VCaP (cell line): ENCODE measurements around the gene VAT1L.
"Not testable (repeated sequence)": the region's sequence is repeated elsewhere in the genome, so short reads cannot be mapped to it uniquely, and the experiment has no call there.

ENCODE experiments used
- H3K27ac ChIP-seq: fragments of 450-650 bp; 2 replicates; pipeline ENCODE4 v1.5.1; 2017
- TF ChIP-seq, protein P1 (sequence below): fragments of 450-650 bp; conservative IDR thresholded peaks from 2 replicates; pipeline ENCODE4 v1.5.1; 2017; ENCODE audit warnings: mild to moderate bottlenecking, moderate library complexity

Gene VAT1L

GRCh38 chr16:77944631-77945030 lies 156.3 kb downstream of the VAT1L start:
- no peak overlapping the region for H3K27ac ChIP-seq
- TF ChIP-seq, protein P1, sequence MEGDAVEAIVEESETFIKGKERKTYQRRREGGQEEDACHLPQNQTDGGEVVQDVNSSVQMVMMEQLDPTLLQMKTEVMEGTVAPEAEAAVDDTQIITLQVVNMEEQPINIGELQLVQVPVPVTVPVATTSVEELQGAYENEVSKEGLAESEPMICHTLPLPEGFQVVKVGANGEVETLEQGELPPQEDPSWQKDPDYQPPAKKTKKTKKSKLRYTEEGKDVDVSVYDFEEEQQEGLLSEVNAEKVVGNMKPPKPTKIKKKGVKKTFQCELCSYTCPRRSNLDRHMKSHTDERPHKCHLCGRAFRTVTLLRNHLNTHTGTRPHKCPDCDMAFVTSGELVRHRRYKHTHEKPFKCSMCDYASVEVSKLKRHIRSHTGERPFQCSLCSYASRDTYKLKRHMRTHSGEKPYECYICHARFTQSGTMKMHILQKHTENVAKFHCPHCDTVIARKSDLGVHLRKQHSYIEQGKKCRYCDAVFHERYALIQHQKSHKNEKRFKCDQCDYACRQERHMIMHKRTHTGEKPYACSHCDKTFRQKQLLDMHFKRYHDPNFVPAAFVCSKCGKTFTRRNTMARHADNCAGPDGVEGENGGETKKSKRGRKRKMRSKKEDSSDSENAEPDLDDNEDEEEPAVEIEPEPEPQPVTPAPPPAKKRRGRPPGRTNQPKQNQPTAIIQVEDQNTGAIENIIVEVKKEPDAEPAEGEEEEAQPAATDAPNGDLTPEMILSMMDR, result no peak

- no peak overlapping the region for H3K27ac ChIP-seq
- TF ChIP-seq, protein P1, result no peak
Measured at GRCh38 chr16:77945126-77945525, 156.8 kb downstream of the VAT1L start.

GRCh38 chr16:77946823-77947222 lies 158.5 kb downstream of the VAT1L start:
- H3K27ac ChIP-seq, result no peak overlapping the region
- TF ChIP-seq, protein P1, result no peak

DNA sequence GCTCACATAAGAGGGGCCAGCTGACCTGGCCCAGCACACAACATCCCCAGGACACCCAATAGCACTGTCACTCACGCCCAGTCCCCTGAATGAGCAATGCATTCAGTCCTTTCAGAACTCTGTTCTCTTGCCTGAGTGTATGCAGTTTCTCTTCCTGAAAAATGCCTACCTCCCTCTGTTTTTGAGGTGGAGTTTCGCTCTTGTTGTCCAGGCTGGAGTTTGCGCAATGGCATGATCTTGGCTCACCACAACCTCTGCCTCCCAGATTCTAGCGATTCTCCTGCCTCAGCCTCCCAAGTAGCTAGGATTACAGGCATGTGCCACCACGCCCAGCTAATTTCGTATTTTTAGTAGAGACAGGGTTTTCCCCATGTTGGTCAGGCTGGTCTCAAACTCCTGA lies 159.2 kb downstream of the VAT1L start:
- H3K27ac ChIP-seq, result not testable (repeated sequence)

DNA sequence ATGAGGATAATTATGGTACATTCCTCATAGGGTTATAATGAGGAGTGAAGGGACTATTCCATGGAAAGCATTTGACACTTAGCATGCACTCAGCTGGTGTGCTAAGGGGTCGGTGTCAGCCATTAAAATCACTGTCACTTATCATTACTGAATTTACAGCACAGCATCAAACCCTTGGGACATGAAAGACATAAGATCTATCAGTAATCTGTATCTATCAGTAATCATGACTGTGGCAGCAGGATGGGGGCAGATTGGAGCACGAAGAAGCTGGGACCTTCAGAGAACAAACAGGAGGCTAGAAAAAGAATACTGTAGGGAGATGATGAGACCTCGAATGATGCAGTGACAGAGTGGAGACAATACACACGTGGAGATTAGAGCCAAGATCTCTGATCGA lies 160.5 kb downstream of the VAT1L start:
- H3K27ac ChIP-seq, result no peak overlapping the region
- TF ChIP-seq, protein P1, result no peak

GRCh38 chr16:77949445-77949844 lies 161.1 kb downstream of the VAT1L start:
- TF ChIP-seq, protein P1, result no peak
- H3K27ac ChIP-seq, result no peak overlapping the region

DNA sequence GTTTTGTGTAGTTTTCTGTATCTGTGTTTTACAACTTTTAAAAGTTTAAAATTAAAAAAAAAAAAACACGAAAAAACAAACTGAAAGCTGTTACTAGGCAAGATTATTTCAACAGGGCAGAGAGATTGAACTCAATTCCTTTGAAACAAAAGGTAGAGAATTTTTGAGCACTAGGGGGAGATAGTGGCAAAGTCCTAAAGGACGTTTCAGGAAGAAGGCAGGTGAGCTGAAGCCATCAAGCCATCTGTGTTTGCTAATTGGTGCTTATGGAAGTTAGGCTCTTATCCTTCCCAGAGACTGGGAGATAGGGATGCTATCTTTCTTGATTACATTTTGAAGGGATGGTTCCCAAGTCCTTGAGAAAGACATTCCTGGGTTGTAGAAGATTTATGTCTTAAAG lies 163.4 kb downstream of the VAT1L start:
- H3K27ac ChIP-seq, result no peak overlapping the region
- TF ChIP-seq, protein P1, result peak; percentile 71

DNA sequence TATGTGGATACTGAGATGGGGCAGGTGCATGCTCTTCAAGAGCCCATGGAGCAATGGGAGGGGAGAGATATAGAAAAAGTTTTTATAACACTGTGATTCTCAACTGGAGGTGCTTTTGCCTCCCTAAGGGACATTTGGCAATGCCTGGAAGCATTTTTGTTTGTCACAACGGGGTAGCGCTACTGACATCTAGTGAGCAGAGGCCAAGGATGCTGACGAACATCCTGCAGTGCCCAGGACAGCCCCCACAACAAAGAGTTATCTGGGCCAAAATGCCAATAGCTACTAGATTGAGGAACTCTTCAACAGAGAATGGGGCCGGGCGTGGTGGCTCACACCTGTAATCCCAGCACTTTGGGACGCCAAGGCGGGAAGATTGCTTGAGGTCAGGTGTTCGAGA lies 166.8 kb downstream of the VAT1L start:
- TF ChIP-seq, protein P1, result peak; percentile 20; the same call in 1 of the 2 replicates
- H3K27ac ChIP-seq, result no peak overlapping the region
